Measurements from ENCODE around the gene FUZ. TPM values are rescaled to one million over a fixed set of nuclear protein-coding genes. Genes with fewer than 3 reads are reported as not detected.

Gene FUZ
- total RNA-seq, 2 donors from 2014 or later, result 6.9 to 12.2 TPM

GRCh38 chr19:49853852-49854377 lies 40.8 kb upstream of the FUZ start:
- intact Hi-C loops (cut with DNase I), result no loop called here
- DNase-seq (ENCODE audit: low spot score), result peak; percentile 76

- no peak for DNase-seq (ENCODE audit: low spot score)
- intact Hi-C loops (cut with DNase I), result no loop called here
These were observed 39.6 kb upstream of the FUZ start for GRCh38 chr19:49852631-49853126.

- peak; percentile 80 for DNase-seq (ENCODE audit: low spot score)
- intact Hi-C loops (cut with DNase I), result no loop called here
These were observed 38.6 kb upstream of the FUZ start for GRCh38 chr19:49851456-49852259.

- intact Hi-C loops (cut with DNase I), result no loop called here
- DNase-seq (ENCODE audit: low spot score), result peak; percentile 98
These were observed 37.6 kb upstream of the FUZ start, which contains the start of gene PTOV1 for GRCh38 chr19:49850487-49851342. PTOV1 (plus strand) TSS chr19:49851159.

- no peak for DNase-seq (ENCODE audit: low spot score)
- intact Hi-C loops (cut with DNase I), result no loop called here
These were observed 37.1 kb upstream of the FUZ start for GRCh38 chr19:49850221-49850486.

- DNase-seq (ENCODE audit: low spot score), result no peak
- intact Hi-C loops (cut with DNase I), result no loop called here
These were observed 36.5 kb upstream of the FUZ start for GRCh38 chr19:49849433-49850220.

- intact Hi-C loops (cut with DNase I), result loop anchor here in 1 of 2 donors (1.0 kb wide), 1 partner anchor 21 kb away; no protein-coding TSS in a partner anchor
- DNase-seq (ENCODE audit: low spot score), result no peak
These were observed 35.8 kb upstream of the FUZ start for GRCh38 chr19:49848938-49849337.

- intact Hi-C loops (cut with DNase I), result loop anchor here in 1 of 2 donors (1.0 kb wide), 1 partner anchor 22 kb away; no protein-coding TSS in a partner anchor
- no peak for DNase-seq (ENCODE audit: low spot score)
These were observed 34.9 kb upstream of the FUZ start for GRCh38 chr19:49847731-49848696.

- intact Hi-C loops (cut with DNase I), result no loop called here
- DNase-seq (ENCODE audit: low spot score), result no peak
These were observed 33.3 kb upstream of the FUZ start for GRCh38 chr19:49846408-49846807.

- intact Hi-C loops (cut with DNase I), result no loop called here
- DNase-seq (ENCODE audit: low spot score), result no peak
These were observed 32.3 kb upstream of the FUZ start for GRCh38 chr19:49845414-49845813.

- no peak for DNase-seq (ENCODE audit: low spot score)
- intact Hi-C loops (cut with DNase I), result no loop called here
These were observed 31.3 kb upstream of the FUZ start for GRCh38 chr19:49844138-49845095.

- intact Hi-C loops (cut with DNase I), result no loop called here
These were observed 30.2 kb upstream of the FUZ start for GRCh38 chr19:49843265-49843664.

GRCh38 chr19:49840736-49841249 lies 27.7 kb upstream of the FUZ start:
- no peak for DNase-seq (ENCODE audit: low spot score)
- intact Hi-C loops (cut with DNase I), result no loop called here

More at GRCh38 chr19:49843265-49843664, 30.2 kb upstream of the FUZ start:
- DNase-seq (ENCODE audit: low spot score), result no peak

GRCh38 chr19:49840321-49840720 lies 27.2 kb upstream of the FUZ start:
- DNase-seq (ENCODE audit: low spot score), result no peak
- intact Hi-C loops (cut with DNase I), result no loop called here

GRCh38 chr19:49839713-49840112 lies 26.6 kb upstream of the FUZ start:
- no peak for DNase-seq (ENCODE audit: low spot score)
- intact Hi-C loops (cut with DNase I), result no loop called here

GRCh38 chr19:49838885-49839588 lies 25.9 kb upstream of the FUZ start:
- DNase-seq (ENCODE audit: low spot score), result no peak
- intact Hi-C loops (cut with DNase I), result no loop called here
